IMR-90 (cell line): ENCODE data around the gene IFRD2. TPM values are rescaled to one million over a fixed set of nuclear protein-coding genes. Genes with fewer than 3 reads are reported as not detected.

ENCODE experiments used
- ATAC-seq: fragments of 200-7000 bp; cut with Tn5 transposase; 2 replicates; pipeline ENCODE4 v1.9.1; 2020; ENCODE audit warnings: low read depth, mild to moderate bottlenecking, moderate library complexity
- BruUV-seq: library from RNA; stranded (reverse); fragments of 400-500 nt; replicated peaks from 2 replicates; lab custom pipeline; 2021; lab: Mats Ljungman, UMichigan
- CTCF ChIA-PET: fragments of 300-600 bp; formaldehyde crosslinking; extraction: SDS; loops from one replicate; lab custom pipeline; 2021; ENCODE audit warnings: antibody characterized with exemption; lab: Yijun Ruan, JAX
- POLR2A ChIA-PET: fragments of 300-600 bp; sonication (Branson Sonifier 250); formaldehyde crosslinking; loops from one replicate; lab custom pipeline; 2022; ENCODE audit warnings: antibody characterized with exemption; ENCODE audit not compliant: unreplicated experiment; lab: Charles Lee
- DNase-seq: peaks from one replicate; pipeline ENCODE4 v3.0.0; 2013
- H2AFZ ChIP-seq: replicated peaks from 2 replicates; pipeline ENCODE3; 2013; ENCODE audit warnings: low read length, mild to moderate bottlenecking; ENCODE audit not compliant: poor library complexity
- H2AK5ac ChIP-seq: 2 replicates; pipeline ENCODE4 v1.6.1; 2013; ENCODE audit warnings: low read depth, low read length, inconsistent platforms
- H2AK9ac ChIP-seq: replicated peaks from 2 replicates; pipeline ENCODE3; 2013; ENCODE audit warnings: mild to moderate bottlenecking, low read depth, low read length, moderate library complexity; ENCODE audit not compliant: poor library complexity
- H2BK120ac ChIP-seq: 2 replicates; pipeline ENCODE4 v1.6.1; 2013; ENCODE audit warnings: low read depth, low read length, inconsistent platforms
- H2BK15ac ChIP-seq: 3 replicates; pipeline ENCODE4 v1.6.1; 2013; ENCODE audit warnings: low read depth, low read length, inconsistent platforms
- H2BK20ac ChIP-seq: 2 replicates; pipeline ENCODE4 v1.6.1; 2013; ENCODE audit warnings: low read depth, mild to moderate bottlenecking, inconsistent platforms, low read length, moderate library complexity
- H2BK5ac ChIP-seq: 2 replicates; pipeline ENCODE4 v1.6.1; 2013; ENCODE audit warnings: mild to moderate bottlenecking, low read depth, low read length, inconsistent platforms; ENCODE audit not compliant: poor library complexity, severe bottlenecking
- H3K14ac ChIP-seq: replicated peaks from 2 replicates; pipeline ENCODE4 v1.6.1; 2013; ENCODE audit warnings: low read depth, low read length, inconsistent platforms
- H3K18ac ChIP-seq: 2 replicates; pipeline ENCODE4 v1.6.1; 2013; ENCODE audit warnings: low read depth, low read length, control low read depth
- H3K23ac ChIP-seq: 2 replicates; pipeline ENCODE4 v1.6.1; 2013; ENCODE audit warnings: low read depth, low read length, inconsistent platforms
- H3K27ac ChIP-seq: 2 replicates; pipeline ENCODE4 v1.5.1; 2013; ENCODE audit warnings: mild to moderate bottlenecking, control low read depth, low read length; ENCODE audit not compliant: insufficient read depth
- H3K27me3 ChIP-seq: 2 replicates; pipeline ENCODE4 v1.6.1; 2013; ENCODE audit warnings: low read length; ENCODE audit not compliant: control insufficient read depth, insufficient read depth
- H3K36me3 ChIP-seq: 2 replicates; pipeline ENCODE4 v1.6.1; 2013; ENCODE audit warnings: low read length, mixed read lengths; ENCODE audit not compliant: control insufficient read depth, insufficient read depth
- H3K4ac ChIP-seq: 2 replicates; pipeline ENCODE4 v1.6.1; 2013; ENCODE audit warnings: low read depth, low read length, inconsistent platforms
- H3K4me1 ChIP-seq: 2 replicates; pipeline ENCODE4 v1.6.1; 2013; ENCODE audit warnings: low read length, mixed read lengths; ENCODE audit not compliant: control insufficient read depth, insufficient read depth
- H3K4me2 ChIP-seq: 2 replicates; pipeline ENCODE4 v1.6.1; 2013; ENCODE audit warnings: low read depth, mild to moderate bottlenecking, control low read depth, low read length, moderate library complexity
- H3K4me3 ChIP-seq: 2 replicates; pipeline ENCODE4 v1.5.1; 2013; ENCODE audit warnings: low read depth, mild to moderate bottlenecking, control low read depth, low read length, moderate library complexity; ENCODE audit not compliant: insufficient read depth
- H3K56ac ChIP-seq: 2 replicates; pipeline ENCODE4 v1.6.1; 2013; ENCODE audit warnings: low read length, inconsistent platforms; ENCODE audit not compliant: insufficient read depth; ENCODE audit errors: extremely low read depth
- H3K79me1 ChIP-seq, 2 experiments: 2 replicates each; pipeline ENCODE4 v1.6.1; 2013; ENCODE audit warnings: low read length in 2 of 2, inconsistent platforms in 1 of 2, low read depth in 1 of 2
- H3K9ac ChIP-seq: 2 replicates; pipeline ENCODE4 v1.6.1; 2013; ENCODE audit warnings: low read depth, low read length, control low read depth
- H3K9me1 ChIP-seq: 2 replicates; pipeline ENCODE4 v1.6.1; 2013; ENCODE audit warnings: low read length, inconsistent platforms; ENCODE audit not compliant: insufficient read depth
- H3K9me3 ChIP-seq: 2 replicates; pipeline ENCODE4 v1.6.1; 2013; ENCODE audit warnings: low read length; ENCODE audit not compliant: control insufficient read depth, insufficient read depth
- H4K20me1 ChIP-seq: 2 replicates; pipeline ENCODE4 v1.6.1; 2013; ENCODE audit warnings: low read length, inconsistent platforms; ENCODE audit not compliant: insufficient read depth
- H4K5ac ChIP-seq: 2 replicates; pipeline ENCODE4 v1.6.1; 2013; ENCODE audit warnings: mild to moderate bottlenecking, low read depth, low read length, control low read depth
- H4K8ac ChIP-seq, 2 experiments: 2 replicates each; pipeline ENCODE4 v1.6.1; 2013; ENCODE audit warnings: low read depth in 2 of 2, low read length in 2 of 2, control low read depth in 1 of 2, inconsistent platforms in 1 of 2
- H4K91ac ChIP-seq: 2 replicates; pipeline ENCODE4 v1.6.1; 2013; ENCODE audit warnings: low read depth, low read length, inconsistent platforms; ENCODE audit not compliant: insufficient read depth
- ELK1 ChIP-seq: fragments of 150-350 bp; IDR thresholded peaks from 2 replicates; pipeline ENCODE4 v1.6.1; 2016; ENCODE audit warnings: low read depth, mild to moderate bottlenecking, low read length, moderate library complexity, borderline replicate concordance
- WGBS, 2 experiments: methylation state at CpG; one replicate each; pipeline versions ENCODE4 v1.1.5 to v1.1.7; 2013; ENCODE audit warnings: missing lambda C conversion rate in 2 of 2; ENCODE audit not compliant: insufficient read length in 1 of 2; ENCODE audit errors: extremely low coverage in 2 of 2; 5-methylcytosine and 5-hydroxymethylcytosine counted together
- dilution Hi-C: fragments of 300-500 bp; cut with HindIII; formaldehyde crosslinking; loops from one replicate; pipeline ENCODE4 v1.14.3; 2018; ENCODE audit warnings: low sequenced_read_pairs; ENCODE audit not compliant: unreplicated experiment
- in situ Hi-C: fragments of 300-500 bp; cut with MboI; formaldehyde crosslinking; loops from 3 replicates; pipeline ENCODE4 v1.14.3; 2019; ENCODE audit warnings: low sequenced_read_pairs, inconsistent platforms, mixed read lengths
- intact Hi-C: fragments of 100-400 bp; cut with micrococcal nuclease; formaldehyde crosslinking; loops from 2 replicates; pipeline ENCODE4 v1.10.0; 2022
- polyA plus RNA-seq, 3 experiments: library from polyadenylated mRNA; depleted of rRNA; stranded (reverse); fragments of >200 nt; gene quantifications; 2 replicates each; pipeline ENCODE4 v1.2.3, GENCODE V29; 2012; ENCODE audit warnings: low replicate concordance in 1 of 3
- total RNA-seq: library from RNA; depleted of rRNA; stranded (reverse); fragments of >200 nt; gene quantifications from 2 replicates; pipeline ENCODE4 v1.2.3, GENCODE V29; 2012

Gene IFRD2
- total and polyA plus RNA-seq, 2 of the 4 experiments (the other 2 are of a cell fraction) = 52.7 to 79.1 TPM

DNA sequence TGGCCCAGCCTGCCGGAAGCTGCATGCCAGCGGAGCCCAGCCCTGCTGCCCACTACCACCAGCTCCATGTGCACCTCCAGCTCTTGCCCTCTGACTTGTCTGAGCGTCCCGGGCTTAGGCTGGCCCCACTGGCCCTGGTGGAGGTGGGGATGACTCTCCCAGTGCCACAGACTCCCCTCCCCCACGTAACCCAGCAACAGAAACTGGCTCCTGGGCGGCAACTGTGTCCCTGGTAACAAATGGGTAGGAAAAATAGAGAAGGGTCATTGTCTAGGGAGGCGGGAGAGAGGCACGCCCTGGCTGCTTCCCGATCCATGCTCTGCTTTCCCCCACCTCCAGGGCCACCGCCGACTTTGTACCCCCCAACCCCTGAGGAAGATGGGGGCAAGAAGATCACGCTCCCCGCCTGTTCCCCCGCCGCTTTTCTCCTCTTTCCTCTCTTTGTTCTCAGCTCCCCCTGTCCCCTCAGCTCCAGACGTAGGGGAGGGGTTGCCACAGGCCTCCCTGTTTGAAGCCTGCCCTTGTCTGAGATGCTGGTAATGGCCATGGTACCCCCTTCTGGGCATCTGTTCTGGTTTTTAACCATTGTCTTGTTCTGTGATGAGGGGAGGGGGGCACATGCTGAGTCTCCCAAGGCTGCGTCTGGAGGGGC lies 34.1 kb downstream of the IFRD2 start:
- no peak for TF ChIP-seq ELK1
- no CpG with 5 or more reads among the region's 17 CpGs for WGBS, 2 experiments
- no peak overlapping the region for H3K27ac ChIP-seq
- DNase-seq = no peak
- H3K4ac ChIP-seq = no peak overlapping the region
- H3K4me2 ChIP-seq = no peak overlapping the region
- no peak overlapping the region for H3K18ac ChIP-seq
- no peaks in the 10 kb centered on the region for H3K9me3 ChIP-seq
- H2BK5ac ChIP-seq = no peak overlapping the region
- H3K56ac ChIP-seq = no peak overlapping the region
- H4K8ac ChIP-seq = no peak overlapping the region
- H4K91ac ChIP-seq = no peak overlapping the region
- peaks cover 30% of the 10 kb centered on the region for H4K20me1 ChIP-seq
- H2BK15ac ChIP-seq = no peak overlapping the region
- ChIA-PET POLR2A (no interaction called here), CTCF (interaction anchor here (1.2 to 2.1 kb wide), 3 partner anchors 10 to 11 kb away, joined by 3 to 6 read pairs (median 5); no protein-coding TSS in a partner anchor)
- no peak overlapping the region for H4K5ac ChIP-seq
- no peak overlapping the region for H2AFZ ChIP-seq
- no peak overlapping the region for H2BK120ac ChIP-seq
- no TSS peak for BruUV-seq
- no peak overlapping the region for H3K9ac ChIP-seq
- intact Hi-C loops (no loop called here), in situ Hi-C loops (no loop called here), dilution Hi-C loops (no loop called here)
- no peak overlapping the region for H2AK9ac ChIP-seq
- no peak overlapping the region for H3K23ac ChIP-seq
- H2BK20ac ChIP-seq = no peak overlapping the region
- H3K9me1 ChIP-seq = peaks cover 7% of the 10 kb centered on the region; the same call in 1 of the 2 replicates
- peaks cover 17% of the 10 kb centered on the region for H3K4me1 ChIP-seq
- H3K4me3 ChIP-seq = no peak overlapping the region
- H3K27me3 ChIP-seq = no peaks in the 10 kb centered on the region
- peaks cover 42% of the 10 kb centered on the region for H3K36me3 ChIP-seq
- no peak overlapping the region for H2AK5ac ChIP-seq
- no peak for ATAC-seq
- peaks cover 24 to 75% of the 10 kb centered on the region in 2 experiments for H3K79me1 ChIP-seq
- H3K14ac ChIP-seq = no peak overlapping the region
